IMR-90 (cell line): ENCODE results near the gene RNF144B. TPM values are rescaled to one million over a fixed set of nuclear protein-coding genes. Genes with fewer than 3 reads are reported as not detected.

Source experiments
- ATAC-seq: fragments of 200-7000 bp; cut with Tn5 transposase; 2 replicates; pipeline ENCODE4 v1.9.1; 2020; ENCODE audit warnings: low read depth, mild to moderate bottlenecking, moderate library complexity
- BruUV-seq: library from RNA; stranded (reverse); fragments of 400-500 nt; replicated peaks from 2 replicates; lab custom pipeline; 2021; lab: Mats Ljungman, UMichigan
- CTCF ChIA-PET: fragments of 300-600 bp; formaldehyde crosslinking; extraction: SDS; loops from one replicate; lab custom pipeline; 2021; ENCODE audit warnings: antibody characterized with exemption; lab: Yijun Ruan, JAX
- POLR2A ChIA-PET: fragments of 300-600 bp; sonication (Branson Sonifier 250); formaldehyde crosslinking; loops from one replicate; lab custom pipeline; 2022; ENCODE audit warnings: antibody characterized with exemption; ENCODE audit not compliant: unreplicated experiment; lab: Charles Lee
- DNase-seq: peaks from one replicate; pipeline ENCODE4 v3.0.0; 2013
- H2AFZ ChIP-seq: replicated peaks from 2 replicates; pipeline ENCODE3; 2013; ENCODE audit warnings: low read length, mild to moderate bottlenecking; ENCODE audit not compliant: poor library complexity
- H2AK5ac ChIP-seq: 2 replicates; pipeline ENCODE4 v1.6.1; 2013; ENCODE audit warnings: low read depth, low read length, inconsistent platforms
- H2AK9ac ChIP-seq: replicated peaks from 2 replicates; pipeline ENCODE3; 2013; ENCODE audit warnings: mild to moderate bottlenecking, low read depth, low read length, moderate library complexity; ENCODE audit not compliant: poor library complexity
- H2BK120ac ChIP-seq: 2 replicates; pipeline ENCODE4 v1.6.1; 2013; ENCODE audit warnings: low read depth, low read length, inconsistent platforms
- H2BK15ac ChIP-seq: 3 replicates; pipeline ENCODE4 v1.6.1; 2013; ENCODE audit warnings: low read depth, low read length, inconsistent platforms
- H2BK20ac ChIP-seq: 2 replicates; pipeline ENCODE4 v1.6.1; 2013; ENCODE audit warnings: low read depth, mild to moderate bottlenecking, inconsistent platforms, low read length, moderate library complexity
- H2BK5ac ChIP-seq: 2 replicates; pipeline ENCODE4 v1.6.1; 2013; ENCODE audit warnings: mild to moderate bottlenecking, low read depth, low read length, inconsistent platforms; ENCODE audit not compliant: poor library complexity, severe bottlenecking
- H3K14ac ChIP-seq: replicated peaks from 2 replicates; pipeline ENCODE4 v1.6.1; 2013; ENCODE audit warnings: low read depth, low read length, inconsistent platforms
- H3K18ac ChIP-seq: 2 replicates; pipeline ENCODE4 v1.6.1; 2013; ENCODE audit warnings: low read depth, low read length, control low read depth
- H3K23ac ChIP-seq: 2 replicates; pipeline ENCODE4 v1.6.1; 2013; ENCODE audit warnings: low read depth, low read length, inconsistent platforms
- H3K27ac ChIP-seq: 2 replicates; pipeline ENCODE4 v1.5.1; 2013; ENCODE audit warnings: mild to moderate bottlenecking, control low read depth, low read length; ENCODE audit not compliant: insufficient read depth
- H3K27me3 ChIP-seq: 2 replicates; pipeline ENCODE4 v1.6.1; 2013; ENCODE audit warnings: low read length; ENCODE audit not compliant: control insufficient read depth, insufficient read depth
- H3K36me3 ChIP-seq: 2 replicates; pipeline ENCODE4 v1.6.1; 2013; ENCODE audit warnings: low read length, mixed read lengths; ENCODE audit not compliant: control insufficient read depth, insufficient read depth
- H3K4ac ChIP-seq: 2 replicates; pipeline ENCODE4 v1.6.1; 2013; ENCODE audit warnings: low read depth, low read length, inconsistent platforms
- H3K4me1 ChIP-seq: 2 replicates; pipeline ENCODE4 v1.6.1; 2013; ENCODE audit warnings: low read length, mixed read lengths; ENCODE audit not compliant: control insufficient read depth, insufficient read depth
- H3K4me2 ChIP-seq: 2 replicates; pipeline ENCODE4 v1.6.1; 2013; ENCODE audit warnings: low read depth, mild to moderate bottlenecking, control low read depth, low read length, moderate library complexity
- H3K4me3 ChIP-seq: 2 replicates; pipeline ENCODE4 v1.5.1; 2013; ENCODE audit warnings: low read depth, mild to moderate bottlenecking, control low read depth, low read length, moderate library complexity; ENCODE audit not compliant: insufficient read depth
- H3K56ac ChIP-seq: 2 replicates; pipeline ENCODE4 v1.6.1; 2013; ENCODE audit warnings: low read length, inconsistent platforms; ENCODE audit not compliant: insufficient read depth; ENCODE audit errors: extremely low read depth
- H3K79me1 ChIP-seq, 2 experiments: 2 replicates each; pipeline ENCODE4 v1.6.1; 2013; ENCODE audit warnings: low read length in 2 of 2, inconsistent platforms in 1 of 2, low read depth in 1 of 2
- H3K9ac ChIP-seq: 2 replicates; pipeline ENCODE4 v1.6.1; 2013; ENCODE audit warnings: low read depth, low read length, control low read depth
- H3K9me1 ChIP-seq: 2 replicates; pipeline ENCODE4 v1.6.1; 2013; ENCODE audit warnings: low read length, inconsistent platforms; ENCODE audit not compliant: insufficient read depth
- H3K9me3 ChIP-seq: 2 replicates; pipeline ENCODE4 v1.6.1; 2013; ENCODE audit warnings: low read length; ENCODE audit not compliant: control insufficient read depth, insufficient read depth
- H4K20me1 ChIP-seq: 2 replicates; pipeline ENCODE4 v1.6.1; 2013; ENCODE audit warnings: low read length, inconsistent platforms; ENCODE audit not compliant: insufficient read depth
- H4K5ac ChIP-seq: 2 replicates; pipeline ENCODE4 v1.6.1; 2013; ENCODE audit warnings: mild to moderate bottlenecking, low read depth, low read length, control low read depth
- H4K8ac ChIP-seq, 2 experiments: 2 replicates each; pipeline ENCODE4 v1.6.1; 2013; ENCODE audit warnings: low read depth in 2 of 2, low read length in 2 of 2, control low read depth in 1 of 2, inconsistent platforms in 1 of 2
- H4K91ac ChIP-seq: 2 replicates; pipeline ENCODE4 v1.6.1; 2013; ENCODE audit warnings: low read depth, low read length, inconsistent platforms; ENCODE audit not compliant: insufficient read depth
- CEBPB ChIP-seq: IDR thresholded peaks from 2 replicates; pipeline ENCODE4 v1.6.1; 2012; ENCODE audit warnings: low read depth, low read length, improper control_type of control experiment
- CHD1 ChIP-seq: IDR thresholded peaks from 2 replicates; pipeline ENCODE4 v1.6.1; 2012; ENCODE audit warnings: low read depth, low read length, improper control_type of control experiment
- CTCF ChIP-seq: conservative IDR thresholded peaks from 2 replicates; pipeline ENCODE4 v1.5.1; 2012; ENCODE audit warnings: mild to moderate bottlenecking, low read depth, low read length, improper control_type of control experiment
- ELK1 ChIP-seq: fragments of 150-350 bp; IDR thresholded peaks from 2 replicates; pipeline ENCODE4 v1.6.1; 2016; ENCODE audit warnings: low read depth, mild to moderate bottlenecking, low read length, moderate library complexity, borderline replicate concordance
- FOS ChIP-seq: fragments of 150-350 bp; IDR thresholded peaks from 2 replicates; pipeline ENCODE4 v1.6.1; 2016; ENCODE audit warnings: low read depth, low read length
- MAZ ChIP-seq: IDR thresholded peaks from 2 replicates; pipeline ENCODE4 v1.6.1; 2012; ENCODE audit warnings: low read depth, mild to moderate bottlenecking, low read length, improper control_type of control experiment, moderate library complexity, borderline replicate concordance
- MXI1 ChIP-seq: IDR thresholded peaks from 2 replicates; pipeline ENCODE4 v1.6.1; 2012; ENCODE audit warnings: low read depth, mild to moderate bottlenecking, low read length, moderate library complexity, borderline replicate concordance
- RCOR1 ChIP-seq: IDR thresholded peaks from 2 replicates; pipeline ENCODE4 v1.6.1; 2012; ENCODE audit warnings: mild to moderate bottlenecking, low read length, improper control_type of control experiment; ENCODE audit not compliant: insufficient replicate concordance
- RFX5 ChIP-seq: IDR thresholded peaks from 2 replicates; pipeline ENCODE4 v1.8.0; 2012; ENCODE audit warnings: low read depth, mild to moderate bottlenecking, low read length, moderate library complexity
- SMC3 ChIP-seq: fragments of 150-350 bp; IDR thresholded peaks from 2 replicates; pipeline ENCODE4 v1.6.1; 2016; ENCODE audit warnings: low read depth, mild to moderate bottlenecking, antibody characterized with exemption, low read length, moderate library complexity
- USF2 ChIP-seq: fragments of 150-350 bp; IDR thresholded peaks from 2 replicates; pipeline ENCODE4 v1.6.1; 2017; ENCODE audit warnings: mild to moderate bottlenecking, antibody characterized with exemption, low read length, low read depth
- WGBS, 2 experiments: methylation state at CpG; one replicate each; pipeline versions ENCODE4 v1.1.5 to v1.1.7; 2013; ENCODE audit warnings: missing lambda C conversion rate in 2 of 2; ENCODE audit not compliant: insufficient read length in 1 of 2; ENCODE audit errors: extremely low coverage in 2 of 2; 5-methylcytosine and 5-hydroxymethylcytosine counted together
- dilution Hi-C: fragments of 300-500 bp; cut with HindIII; formaldehyde crosslinking; loops from one replicate; pipeline ENCODE4 v1.14.3; 2018; ENCODE audit warnings: low sequenced_read_pairs; ENCODE audit not compliant: unreplicated experiment
- in situ Hi-C: fragments of 300-500 bp; cut with MboI; formaldehyde crosslinking; loops from 3 replicates; pipeline ENCODE4 v1.14.3; 2019; ENCODE audit warnings: low sequenced_read_pairs, inconsistent platforms, mixed read lengths
- intact Hi-C: fragments of 100-400 bp; cut with micrococcal nuclease; formaldehyde crosslinking; loops from 2 replicates; pipeline ENCODE4 v1.10.0; 2022
- polyA plus RNA-seq, 3 experiments: library from polyadenylated mRNA; depleted of rRNA; stranded (reverse); fragments of >200 nt; gene quantifications; 2 replicates each; pipeline ENCODE4 v1.2.3, GENCODE V29; 2012; ENCODE audit warnings: low replicate concordance in 1 of 3
- total RNA-seq: library from RNA; depleted of rRNA; stranded (reverse); fragments of >200 nt; gene quantifications from 2 replicates; pipeline ENCODE4 v1.2.3, GENCODE V29; 2012

RNF144B gene
- total and polyA plus RNA-seq, 2 of the 4 experiments (the other 2 are of a cell fraction), result 0.44 to 2.7 TPM

GRCh38 chr6:18491308-18492045 lies 104.3 kb downstream of the RNF144B start:
- Histone ChIP-seq H4K20me1 (no peaks in the 10 kb centered on the region), H3K14ac (no peak overlapping the region), H3K27me3 (no peaks in the 10 kb centered on the region; the same call in none of the 2 replicates), H3K56ac (no peak overlapping the region), H2AK9ac (no peak overlapping the region), H3K9me1 (no peaks in the 10 kb centered on the region), H3K4me1 (no peaks in the 10 kb centered on the region; the same call in 1 of the 2 replicates), H3K9me3 (no peaks in the 10 kb centered on the region), H2BK5ac (no peak overlapping the region), H4K91ac (no peak overlapping the region), H2BK120ac (no peak overlapping the region), H3K23ac (no peak overlapping the region), H3K9ac (no peak overlapping the region), H2AK5ac (no peak overlapping the region), H3K4ac (no peak overlapping the region), H2BK20ac (no peak overlapping the region), H3K36me3 (no peaks in the 10 kb centered on the region), H4K5ac (no peak overlapping the region), H4K8ac (no peak overlapping the region), H3K18ac (no peak overlapping the region), H2BK15ac (no peak overlapping the region), H3K4me3 (no peak overlapping the region), H2AFZ (no peak overlapping the region), H3K79me1 (no peaks in the 10 kb centered on the region), H3K27ac (no peak overlapping the region), H3K4me2 (no peak overlapping the region)
- no peak for TF ChIP-seq CEBPB
- no peak for TF ChIP-seq USF2
- no peak for TF ChIP-seq SMC3
- TF ChIP-seq ELK1, result no peak
- no peak for TF ChIP-seq RCOR1
- no peak for TF ChIP-seq CHD1
- TF ChIP-seq MXI1, result no peak
- TF ChIP-seq CTCF, result no peak
- TF ChIP-seq MAZ, result no peak
- no peak for TF ChIP-seq FOS
- TF ChIP-seq RFX5, result no peak
- no peak for DNase-seq
- CTCF ChIA-PET, result no interaction called here
- intact Hi-C loops (no loop called here), in situ Hi-C loops (no loop called here), dilution Hi-C loops (no loop called here)
- POLR2A ChIA-PET, result no interaction called here
- 69% methylated on average over 3 of the region's 11 CpGs; no CpG with 5 or more reads in 1 of the 2 experiments for WGBS, 2 experiments
- BruUV-seq, result no TSS peak
- no peak for ATAC-seq
